ENCODE data around the gene NEDD8.
A peak's percentile ranks its signal among the peaks of the same experiment; 100 is the strongest.
"Not testable (repeated sequence)": the region's sequence is repeated elsewhere in the genome, so short reads cannot be mapped to it uniquely, and the experiment has no call there.

The NEDD8 gene

DNA sequence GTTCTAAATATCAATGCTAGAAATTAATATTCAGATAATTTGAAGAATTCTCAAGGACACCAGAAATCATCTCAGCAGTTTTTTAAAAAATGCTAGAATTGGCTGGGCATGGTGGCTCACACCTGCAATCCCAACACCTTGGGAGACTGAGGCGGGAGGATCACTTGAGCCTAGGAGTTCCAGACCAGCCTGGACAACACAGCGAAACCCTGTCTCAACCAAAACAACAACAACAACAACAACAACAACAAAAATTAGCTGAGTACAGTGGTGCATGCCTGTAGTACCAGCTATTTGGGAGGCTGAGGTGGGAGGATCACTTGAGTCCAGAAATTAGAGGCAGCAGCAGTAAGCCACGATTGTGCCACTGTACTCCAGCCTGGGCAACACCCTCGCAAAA, 13.1 kb downstream of the NEDD8 start:
- no peak for DNase-seq

GRCh38 chr14:24216876-24217275, 15.3 kb downstream of the NEDD8 start:
- DNase-seq: not testable (repeated sequence)

DNA sequence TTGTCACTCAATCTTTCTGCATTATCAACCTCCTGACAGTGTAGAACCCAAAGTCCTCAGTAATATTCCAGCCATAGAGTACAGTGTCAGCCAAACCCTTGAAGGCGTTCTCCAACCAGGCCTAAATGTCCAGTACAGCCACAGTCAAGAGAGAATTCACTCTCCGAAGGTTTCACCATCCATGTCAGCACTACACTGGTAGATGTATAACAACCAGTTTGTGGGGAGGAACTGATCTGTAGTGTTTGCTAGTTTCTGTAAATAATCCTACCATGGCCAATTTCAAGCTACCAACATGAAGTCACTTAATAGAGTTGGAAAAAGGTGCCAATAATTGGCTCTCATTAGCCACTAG, 15.8 kb downstream of the NEDD8 start:
- no peak for DNase-seq

- peak; percentile 93 for DNase-seq
Observed at GRCh38 chr14:24215495-24216344, 16.4 kb downstream of the NEDD8 start, which contains the start of gene MDP1. TSS of gene MDP1 (minus strand) at chr14:24216066. CDS start at chr14:24215955, 111 bp downstream.

DNA sequence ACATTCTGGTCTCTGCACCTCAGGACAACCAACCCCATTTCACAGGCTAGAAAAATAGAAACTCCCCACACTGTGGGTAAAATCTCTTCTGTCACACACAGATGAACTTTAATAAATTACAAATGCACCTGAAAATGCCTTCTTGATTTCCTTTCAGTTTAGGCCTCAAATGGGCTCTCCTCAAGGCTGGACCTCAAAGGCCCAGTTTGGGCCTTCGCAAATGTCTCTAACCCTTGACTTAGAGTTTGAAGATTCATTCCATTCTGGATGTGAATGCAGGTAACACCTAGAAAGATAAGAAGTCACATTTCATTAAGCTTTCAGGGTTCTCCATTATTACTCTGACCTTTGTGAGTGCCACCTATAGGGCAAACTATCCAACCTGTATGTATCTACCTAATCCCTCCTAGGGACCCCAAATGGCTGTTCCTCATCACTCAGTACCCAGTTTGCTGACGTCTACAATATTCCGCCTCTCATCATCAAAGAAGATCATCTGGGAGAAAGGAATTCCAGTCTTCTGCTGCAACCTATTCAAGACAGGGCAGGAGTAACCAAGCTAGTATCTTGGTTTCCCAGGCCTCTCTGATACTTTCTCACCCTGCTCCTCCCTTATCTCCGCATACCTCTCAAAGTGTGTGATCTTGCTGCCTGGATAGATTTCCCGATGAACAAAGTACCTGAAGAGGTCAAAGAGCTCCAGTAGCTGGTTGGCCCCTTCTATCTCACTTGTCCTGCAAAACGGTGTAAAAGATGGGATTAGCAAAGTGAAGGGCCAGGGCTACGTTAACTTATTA, 18.1 kb downstream of the NEDD8 start:
- no peak for DNase-seq

DNA sequence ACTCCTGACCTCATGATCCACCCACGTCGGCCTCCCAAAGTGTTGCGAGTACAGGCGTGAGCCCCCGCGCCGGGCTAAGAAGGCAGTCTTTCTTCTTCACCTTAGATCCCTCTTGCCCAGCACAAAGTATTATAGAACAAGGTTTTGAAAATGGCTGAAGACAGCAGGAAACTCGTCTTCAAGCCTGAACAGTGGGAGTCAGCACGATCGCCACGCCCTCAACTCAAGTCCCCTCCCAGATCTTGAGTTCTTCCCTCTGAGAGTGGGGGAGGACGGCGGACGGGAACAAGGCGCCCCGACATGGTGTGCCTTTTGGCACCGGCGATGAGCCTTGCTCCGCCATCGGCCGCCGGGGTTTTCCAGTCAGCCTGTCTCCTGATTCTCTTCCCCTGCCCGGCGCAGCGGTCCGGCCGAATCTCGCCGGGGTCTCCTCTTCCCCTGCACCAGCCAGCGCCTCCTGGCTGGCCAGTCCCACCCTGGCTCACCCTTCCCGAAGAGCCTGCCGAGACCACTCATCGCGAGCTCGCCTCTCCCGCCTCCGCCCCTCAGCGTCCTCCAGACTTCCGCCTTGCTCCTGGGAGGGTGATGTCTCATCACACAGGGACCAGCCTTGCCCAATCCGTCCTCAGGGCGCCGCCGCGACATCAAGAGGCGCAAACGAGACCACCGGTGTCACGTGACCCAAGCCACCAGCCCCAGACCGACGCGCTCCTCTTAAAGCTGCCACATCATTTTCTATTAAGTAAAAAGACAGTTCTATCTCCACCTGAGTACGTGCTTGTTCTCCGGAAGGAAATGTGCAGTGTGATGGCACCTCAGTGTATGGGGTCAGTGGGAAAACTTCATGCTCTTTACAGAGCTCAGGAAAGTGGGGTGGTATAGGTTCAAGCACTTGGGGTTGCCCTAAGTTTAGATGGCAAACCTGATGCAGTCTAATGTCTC, 19.0 kb downstream of the NEDD8 start, which contains the start of gene CHMP4A:
CHMP4A (minus strand) TSS at position 565 of the 942 bp plus-strand sequence; CDS start at position 516, 49 bp downstream.
- DNase-seq: peak; percentile 97

DNA sequence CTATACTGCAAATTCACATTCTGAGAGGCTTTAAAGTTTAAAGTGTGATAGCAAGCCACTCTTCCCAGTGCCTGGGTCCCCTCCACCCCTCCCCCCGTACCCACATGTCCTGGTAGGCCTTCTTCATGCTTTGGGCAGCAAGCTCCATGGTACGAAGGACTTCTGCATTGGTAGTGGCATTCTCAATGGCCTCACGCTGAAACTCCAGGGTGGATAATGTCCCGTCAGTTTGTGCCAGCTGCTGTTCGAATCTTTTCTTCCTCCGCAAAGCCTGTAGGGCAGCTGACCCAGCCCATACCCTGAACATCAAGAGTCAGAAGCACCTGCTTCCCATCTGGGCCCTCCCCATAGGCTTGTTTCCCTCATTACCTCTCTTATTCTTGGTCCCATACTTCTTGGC, 20.9 kb downstream of the NEDD8 start:
- DNase-seq: no peak

- DNase-seq: no peak
Observed at GRCh38 chr14:24207625-24208024, 24.5 kb downstream of the NEDD8 start.

- peak; percentile 18 for DNase-seq
Observed at GRCh38 chr14:24207104-24207551, 25.0 kb downstream of the NEDD8 start.

- DNase-seq: no peak
Observed at GRCh38 chr14:24206260-24207103, 25.7 kb downstream of the NEDD8 start.

- DNase-seq: no peak
Observed at GRCh38 chr14:24204163-24205146, 27.7 kb downstream of the NEDD8 start.

GRCh38 chr14:24203249-24203886, 28.8 kb downstream of the NEDD8 start:
- DNase-seq: not testable (repeated sequence)

- not testable (repeated sequence) for DNase-seq
Observed at GRCh38 chr14:24202538-24202937, 29.6 kb downstream of the NEDD8 start.

- DNase-seq: no peak
Observed at GRCh38 chr14:24198814-24199524, 33.2 kb downstream of the NEDD8 start.

- no peak for DNase-seq
Observed at GRCh38 chr14:24197056-24197450, 35.1 kb downstream of the NEDD8 start.

DNA sequence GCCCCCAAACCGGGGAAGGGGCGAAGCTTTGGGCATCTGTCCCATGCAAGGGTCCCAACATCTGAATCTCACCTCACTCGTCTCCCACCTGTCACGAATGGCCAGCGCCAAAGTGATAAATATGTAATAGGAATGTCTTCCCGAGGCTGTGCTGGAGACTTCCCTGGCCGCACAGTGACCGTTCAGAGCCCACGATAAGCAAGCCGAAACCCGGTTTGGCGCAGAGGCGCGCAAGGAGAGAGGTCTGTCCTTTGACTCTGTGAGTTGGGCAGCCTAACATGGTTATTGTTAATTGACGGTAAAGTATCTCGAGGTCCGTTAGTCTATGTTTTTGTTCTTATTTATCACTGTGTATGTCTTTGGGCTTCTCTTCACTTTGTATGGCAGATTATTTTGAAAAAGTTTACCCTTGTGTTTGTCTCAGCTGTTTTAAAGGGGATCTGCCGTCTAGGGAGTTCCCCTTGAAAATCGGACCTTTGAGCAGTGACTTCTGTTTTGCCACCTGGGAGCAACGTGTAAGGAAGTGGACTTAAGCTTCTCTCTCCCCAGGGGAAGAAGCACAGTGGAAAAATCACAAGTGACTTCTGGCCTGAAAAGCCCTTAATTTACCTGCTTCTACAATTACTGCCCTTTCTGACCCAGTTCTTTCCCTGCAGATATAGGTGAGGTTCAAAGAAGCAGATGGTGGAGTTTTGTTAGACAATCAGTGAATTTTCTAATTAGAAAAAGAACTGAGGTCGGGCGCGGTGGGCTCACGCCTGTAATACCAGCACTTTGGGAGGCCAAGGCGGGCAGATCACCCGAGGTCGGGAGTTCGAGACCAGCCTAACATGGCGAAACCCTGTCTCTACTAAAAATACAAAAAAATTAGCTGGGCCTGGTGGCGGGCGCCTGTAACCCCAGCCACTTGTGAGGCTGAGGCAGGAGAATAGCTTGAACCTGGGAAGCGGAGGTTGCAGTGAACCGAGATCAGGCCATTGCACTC, 35.8 kb downstream of the NEDD8 start:
- peak; percentile 34 for DNase-seq

GRCh38 chr14:24195186-24196070, 36.7 kb downstream of the NEDD8 start, which contains the start of gene TM9SF1:
TSS of gene TM9SF1 (minus strand) at chr14:24195441. CDS start at chr14:24195019, 422 bp downstream.
- peak; percentile 92 for DNase-seq

All from CD4-positive, alpha-beta T cell treated with Interleukin-17A for 1 hour (primary cell).